Activated CD4-positive, alpha-beta T cell treated with anti-CD3 and anti-CD28 coated beads, Interleukin-2, Interleukin-4, amounts not matched to agents 100 ng/mL and 50 ng/mL, durations not matched to agents 16 hours and 8 hours (primary cell): Measurements from ENCODE around the gene LRMDA.

Experiments
- DNase-seq: peaks from one replicate; pipeline ENCODE4 v3.0.0-alpha.2; 2020; ENCODE audit warnings: low spot score

The LRMDA gene

DNA sequence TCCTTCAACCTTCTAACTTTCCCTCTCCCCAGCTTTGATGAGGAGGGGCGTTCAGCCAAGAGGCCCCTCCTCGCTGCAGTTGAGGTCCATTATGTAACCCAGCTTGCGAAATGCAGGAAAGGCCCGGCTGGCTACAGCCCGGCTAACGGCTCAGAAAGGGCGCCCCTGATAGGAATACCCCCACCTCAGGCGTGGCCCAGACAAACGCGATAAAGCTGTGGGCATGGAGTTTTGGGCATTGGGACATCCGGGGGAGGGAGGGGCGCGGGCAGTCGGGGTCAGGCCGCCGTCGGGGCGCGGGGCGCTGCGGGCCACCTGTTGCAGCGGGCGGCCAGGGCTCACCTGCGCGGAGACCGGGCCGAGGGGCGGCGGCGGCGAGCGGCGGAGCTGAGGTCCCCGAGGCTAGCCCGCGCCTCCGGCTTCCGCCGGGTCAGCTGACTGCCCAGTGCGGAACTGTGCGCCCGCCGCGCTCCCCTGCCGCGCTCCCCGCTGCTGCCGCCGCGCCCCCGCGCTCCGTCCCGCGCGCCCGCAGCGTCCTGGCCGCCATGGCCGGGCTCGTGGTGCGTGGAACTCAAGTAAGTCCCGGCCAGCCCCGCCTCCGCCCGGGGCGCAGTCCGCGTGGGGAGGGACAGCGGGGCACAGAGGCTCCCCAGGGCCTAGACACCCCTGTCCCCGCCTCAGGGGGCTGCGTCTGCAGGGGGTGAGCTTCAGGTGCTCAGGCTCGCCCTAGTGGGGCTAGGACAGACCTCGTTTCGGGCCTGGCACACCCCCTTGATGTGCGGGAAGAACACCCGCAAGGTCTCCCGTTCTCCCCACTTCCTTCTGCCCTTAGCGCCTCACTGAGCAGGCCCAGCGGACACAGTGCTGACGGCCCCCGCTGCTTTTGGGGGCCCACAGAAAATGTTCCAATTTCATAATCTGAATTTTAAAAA is at the start of gene LRMDA:
Gene LRMDA (plus strand): TSS at position 445 of the 932 bp plus-strand sequence.
- DNase-seq, result no peak

DNA sequence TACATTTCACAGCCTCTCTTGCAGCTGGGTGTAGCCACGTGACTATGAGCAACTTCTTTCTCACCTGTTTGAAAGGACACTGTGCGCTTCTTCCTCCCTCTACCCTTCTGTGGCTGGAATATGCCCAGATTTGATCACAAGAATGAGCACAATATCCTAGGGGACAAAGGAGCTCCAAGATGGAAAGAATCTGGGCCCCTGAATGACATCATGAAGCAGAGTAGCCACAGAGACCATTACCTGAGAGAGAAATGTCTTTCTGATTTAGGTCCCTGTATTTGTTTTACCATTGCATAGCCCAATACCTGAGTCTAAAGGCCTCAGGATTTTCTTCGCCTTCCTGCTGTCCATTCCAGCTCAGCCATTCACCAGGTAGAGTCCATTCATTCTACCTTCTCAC is 45.3 kb upstream of the LRMDA start:
- DNase-seq, result no peak

DNA sequence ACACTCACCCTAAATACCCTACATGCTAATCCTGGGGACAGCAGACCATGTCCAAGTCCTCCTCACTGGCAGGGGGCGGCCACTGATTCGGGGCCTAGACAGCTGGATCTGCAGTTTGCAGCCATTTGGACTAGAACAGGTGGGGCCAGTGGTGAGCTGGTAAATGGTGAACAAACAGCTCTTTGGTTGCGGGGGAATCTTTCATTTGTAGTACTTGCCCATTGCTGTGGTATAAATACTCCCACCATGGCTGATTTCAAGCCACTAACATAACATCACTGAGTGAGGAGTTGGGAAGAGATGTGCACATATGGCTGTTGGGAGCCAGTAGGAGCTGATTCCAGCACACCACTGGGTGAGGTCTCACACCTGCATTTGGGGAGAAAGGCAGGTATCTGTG is 43.3 kb upstream of the LRMDA start:
- DNase-seq, result no peak

- DNase-seq, result no peak
Observed at GRCh38 chr10:75390178-75390577, 41.2 kb upstream of the LRMDA start.

GRCh38 chr10:75392271-75392670 is 39.2 kb upstream of the LRMDA start:
- DNase-seq, result no peak

DNA sequence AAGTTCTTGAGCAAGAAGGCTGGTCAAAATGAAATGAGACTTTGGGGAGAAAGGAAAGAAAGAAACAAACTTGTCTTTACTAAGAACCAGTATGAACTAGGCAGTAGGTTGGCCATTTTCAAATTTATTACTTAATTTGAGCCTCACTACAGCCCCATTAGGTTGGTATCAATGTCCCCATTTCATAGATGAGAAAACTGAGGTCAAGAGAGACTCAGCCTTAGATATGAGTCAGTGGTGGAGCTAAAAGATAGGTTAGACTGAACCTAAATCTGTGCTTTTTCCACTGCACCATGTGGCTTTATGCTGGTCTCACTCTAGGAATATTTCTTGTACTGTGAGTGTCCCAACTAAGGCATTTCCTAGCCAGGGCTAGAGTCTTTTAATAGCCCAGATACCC is 38.7 kb upstream of the LRMDA start:
- no peak for DNase-seq

GRCh38 chr10:75394221-75394620 is 37.2 kb upstream of the LRMDA start:
- no peak for DNase-seq

- no peak for DNase-seq
Observed at GRCh38 chr10:75395066-75395931, 36.1 kb upstream of the LRMDA start.

- DNase-seq, result no peak
Observed at GRCh38 chr10:75395932-75396630, 35.3 kb upstream of the LRMDA start.

- no peak for DNase-seq
Observed at GRCh38 chr10:75396631-75397495, 34.6 kb upstream of the LRMDA start.

DNA sequence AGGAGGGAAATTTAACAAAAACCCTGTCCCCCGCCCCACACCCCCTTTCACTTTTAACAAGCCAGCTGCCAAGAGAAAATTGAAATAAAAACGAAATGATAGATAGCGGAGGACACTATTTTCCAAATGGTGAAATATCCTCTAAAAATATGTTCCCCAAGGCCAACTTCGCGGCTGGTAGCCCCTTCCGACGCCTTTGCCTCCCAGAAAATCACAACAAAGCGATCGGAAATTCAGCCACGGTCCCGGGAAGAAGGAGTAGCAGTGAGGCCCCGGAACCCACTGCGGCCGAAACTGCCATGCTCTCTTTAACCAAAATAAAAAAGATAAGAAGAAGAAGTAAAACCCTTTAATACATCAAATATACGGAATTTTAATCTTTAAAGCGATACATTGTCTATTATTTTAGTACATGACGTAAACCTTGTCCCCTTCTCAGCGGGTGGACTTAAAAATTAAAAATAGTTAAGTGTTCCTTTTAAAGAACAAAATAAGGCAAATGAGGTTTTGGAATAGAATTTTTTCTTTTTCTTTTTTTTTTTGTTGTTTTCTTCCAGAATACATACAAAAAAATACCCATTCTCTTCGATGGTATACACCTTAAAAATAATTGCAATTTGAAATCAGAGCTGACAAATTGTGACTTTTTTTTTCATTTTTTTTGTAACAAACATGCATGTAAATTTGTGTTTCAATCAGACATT is 33.8 kb upstream of the LRMDA start:
- DNase-seq, result no peak

DNA sequence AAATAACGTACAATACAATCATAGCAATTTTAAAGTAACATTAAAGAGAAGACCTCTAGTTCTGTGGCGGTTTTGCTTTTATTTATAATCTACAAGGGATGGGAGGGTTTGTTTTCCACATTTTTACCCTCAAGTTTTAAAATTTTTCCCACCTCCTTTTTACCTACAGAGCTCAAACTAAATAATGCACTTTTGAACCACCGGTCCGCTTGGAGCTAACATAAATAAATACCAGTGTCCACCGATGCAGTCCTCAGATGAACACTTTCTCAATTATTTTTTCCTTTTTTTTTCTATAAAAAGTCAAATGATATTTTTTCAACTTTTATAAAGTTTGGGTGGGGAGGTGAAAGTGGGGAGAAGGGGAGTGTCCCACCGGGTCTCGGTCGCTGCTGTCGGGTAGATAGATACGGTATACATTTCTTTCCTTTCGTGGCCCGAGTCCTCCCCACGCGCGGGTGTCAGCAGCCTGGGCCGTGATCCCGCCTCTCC is 33.2 kb upstream of the LRMDA start:
- DNase-seq, result no peak

- DNase-seq, result no peak
Observed at GRCh38 chr10:75398692-75399460, 32.5 kb upstream of the LRMDA start.

DNA sequence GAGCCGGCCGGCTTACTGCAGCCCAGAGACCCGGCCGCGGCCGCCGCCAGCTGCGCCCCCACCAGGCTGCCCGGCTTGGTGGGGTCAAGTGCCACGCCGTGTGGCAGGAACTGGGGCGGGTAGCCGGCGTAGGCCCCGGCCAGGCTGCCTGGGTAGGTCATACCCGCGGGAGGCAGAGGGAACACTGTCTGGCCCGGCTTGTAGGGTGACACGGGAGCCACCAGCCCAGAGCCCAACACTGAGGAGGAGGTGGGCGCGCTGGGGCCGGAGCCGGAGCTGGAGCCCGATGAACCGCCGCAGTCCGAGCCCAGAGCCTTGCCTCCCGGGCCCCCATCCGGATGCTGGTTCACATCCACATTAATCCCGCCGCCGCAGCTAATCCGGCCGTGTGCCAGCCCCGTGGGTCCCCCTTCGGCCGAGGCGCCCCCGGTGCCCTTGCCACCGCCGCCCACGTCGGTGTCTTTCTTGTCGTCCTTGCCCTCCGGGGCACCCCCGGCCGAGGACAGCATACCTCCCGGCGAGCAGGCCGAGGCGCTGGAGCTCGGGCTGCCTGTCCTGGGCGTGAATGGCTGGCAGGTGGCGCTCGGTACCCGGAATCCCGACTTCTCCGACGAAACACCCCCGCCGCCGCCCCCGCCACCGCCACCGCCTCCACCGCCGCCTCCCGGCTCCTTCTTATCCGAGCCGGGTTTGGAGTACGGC is 31.8 kb upstream of the LRMDA start:
- DNase-seq, result peak; percentile 48

- DNase-seq, result no peak
Observed at GRCh38 chr10:75400163-75400770, 31.2 kb upstream of the LRMDA start.

DNA sequence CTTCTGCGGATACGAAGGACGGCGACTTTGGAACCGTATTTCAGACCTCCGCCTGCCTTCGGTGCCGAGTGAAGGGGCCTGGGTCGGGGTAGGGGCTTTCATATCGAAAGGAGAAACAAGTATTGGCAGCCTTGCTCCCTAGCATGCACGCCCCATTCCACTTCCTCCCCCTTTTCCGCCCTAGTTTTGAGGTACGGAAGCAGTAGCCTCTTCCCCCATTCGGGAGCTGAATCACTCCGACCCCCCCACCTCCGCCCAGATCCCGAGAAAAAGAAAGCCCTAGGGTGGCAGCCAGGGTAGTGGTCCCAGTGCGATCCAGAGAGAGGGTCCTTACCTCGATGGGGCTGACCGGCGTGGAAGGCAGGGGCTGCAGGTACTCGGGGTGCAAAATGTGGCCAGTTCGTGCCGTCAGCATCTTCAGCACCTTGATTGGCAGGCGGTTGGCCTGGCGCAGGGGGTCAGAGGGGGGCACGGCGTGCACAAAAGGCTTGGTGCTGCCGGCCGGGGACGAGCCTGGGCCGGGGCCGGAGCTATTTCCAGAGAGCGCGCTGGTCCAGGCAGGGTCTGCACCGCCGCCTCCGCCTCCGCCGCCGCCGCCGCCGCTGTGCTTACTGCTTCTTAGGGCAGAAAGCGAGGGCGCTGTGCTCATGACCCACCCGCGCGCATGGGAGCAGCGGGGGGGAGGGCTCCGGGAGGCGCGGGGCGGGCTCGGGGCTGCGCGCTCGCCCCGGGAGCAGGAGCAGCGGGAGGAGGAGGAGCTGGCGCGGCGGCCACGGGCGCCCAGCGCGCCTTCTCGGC is 30.5 kb upstream of the LRMDA start:
- no peak for DNase-seq

GRCh38 chr10:75401569-75402485 is 29.6 kb upstream of the LRMDA start, which contains the start of gene ZNF503:
TSS of gene ZNF503 (minus strand) at chr10:75401764. CDS start at chr10:75401419, 345 bp downstream.
- peak; percentile 48 for DNase-seq
